ENCODE measurements around the gene ANKRD34A. TPM values are rescaled to one million over a fixed set of nuclear protein-coding genes. Genes with fewer than 3 reads are reported as not detected.

Gene ANKRD34A
- total RNA-seq (2014; rRNA removed; shearing (Covaris generic)): 0.20 and 1.9 TPM in 2 replicates

DNA sequence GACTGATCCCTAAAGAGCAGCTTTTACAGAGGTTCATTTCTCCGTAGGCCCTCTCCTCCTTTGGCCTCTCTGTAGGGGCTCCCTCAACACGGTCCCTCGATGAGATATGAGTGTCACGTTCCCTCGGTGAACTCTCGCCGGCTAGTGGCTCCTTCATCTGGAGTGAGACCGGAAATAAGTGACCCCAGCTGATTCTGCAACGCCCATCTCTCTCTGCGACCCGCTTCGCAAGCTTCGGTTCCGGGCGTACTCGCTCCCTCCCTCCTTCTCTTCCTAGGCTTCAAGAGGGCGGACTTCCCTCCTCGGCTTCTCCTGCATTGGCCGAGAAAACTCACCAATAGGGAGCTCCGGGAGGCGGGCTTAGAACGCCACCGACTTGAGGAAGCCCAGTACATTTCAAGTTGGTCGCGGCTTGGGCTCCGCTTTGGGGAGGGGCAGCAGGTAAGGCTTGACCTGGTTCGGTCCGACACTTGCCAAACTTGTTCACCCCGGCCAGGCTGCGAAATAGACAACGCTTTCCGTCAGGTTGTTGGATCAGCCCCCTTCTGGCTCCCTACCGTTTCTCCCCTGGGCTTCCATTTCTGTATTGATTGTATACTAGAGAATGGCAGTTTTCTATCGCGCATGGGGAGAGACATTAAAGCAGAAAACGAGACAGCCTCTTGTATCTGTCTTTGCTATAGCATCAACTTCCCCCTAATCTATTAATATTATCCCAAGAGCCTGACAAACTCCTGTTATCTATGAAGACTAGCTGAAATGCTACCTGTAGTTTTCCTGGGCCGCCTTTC lies at the start of gene ANKRD34A, which contains the start of gene POLR3GL:
Gene ANKRD34A (minus strand): TSS at position 248 of the 791 bp plus-strand sequence. CDS start 2,816 bp downstream, outside the sequence.
Gene POLR3GL (plus strand): TSS at position 363 of the 791 bp plus-strand sequence. CDS start 10,176 bp downstream, outside the sequence.
- DNase-seq (ENCODE audit: low spot score): peak; percentile 93

DNA sequence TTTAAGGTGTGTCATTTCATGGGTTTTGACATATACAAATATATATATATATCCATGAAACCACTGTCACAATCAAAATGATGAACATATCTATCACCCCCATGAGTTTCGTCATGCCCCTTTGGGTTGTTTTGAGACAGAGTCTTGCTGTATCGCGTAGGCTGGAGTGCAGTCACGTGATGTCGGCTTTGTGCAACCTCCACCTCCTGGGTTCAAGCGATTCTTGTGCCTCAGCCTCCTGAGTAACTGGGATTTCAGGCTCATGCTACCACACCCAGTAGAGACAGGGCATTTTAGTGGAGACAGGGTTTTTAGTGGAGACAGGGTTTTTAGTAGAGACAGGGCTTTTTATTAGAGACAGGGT lies 49.2 kb upstream of the ANKRD34A start:
- no peak for DNase-seq (ENCODE audit: low spot score)

DNA sequence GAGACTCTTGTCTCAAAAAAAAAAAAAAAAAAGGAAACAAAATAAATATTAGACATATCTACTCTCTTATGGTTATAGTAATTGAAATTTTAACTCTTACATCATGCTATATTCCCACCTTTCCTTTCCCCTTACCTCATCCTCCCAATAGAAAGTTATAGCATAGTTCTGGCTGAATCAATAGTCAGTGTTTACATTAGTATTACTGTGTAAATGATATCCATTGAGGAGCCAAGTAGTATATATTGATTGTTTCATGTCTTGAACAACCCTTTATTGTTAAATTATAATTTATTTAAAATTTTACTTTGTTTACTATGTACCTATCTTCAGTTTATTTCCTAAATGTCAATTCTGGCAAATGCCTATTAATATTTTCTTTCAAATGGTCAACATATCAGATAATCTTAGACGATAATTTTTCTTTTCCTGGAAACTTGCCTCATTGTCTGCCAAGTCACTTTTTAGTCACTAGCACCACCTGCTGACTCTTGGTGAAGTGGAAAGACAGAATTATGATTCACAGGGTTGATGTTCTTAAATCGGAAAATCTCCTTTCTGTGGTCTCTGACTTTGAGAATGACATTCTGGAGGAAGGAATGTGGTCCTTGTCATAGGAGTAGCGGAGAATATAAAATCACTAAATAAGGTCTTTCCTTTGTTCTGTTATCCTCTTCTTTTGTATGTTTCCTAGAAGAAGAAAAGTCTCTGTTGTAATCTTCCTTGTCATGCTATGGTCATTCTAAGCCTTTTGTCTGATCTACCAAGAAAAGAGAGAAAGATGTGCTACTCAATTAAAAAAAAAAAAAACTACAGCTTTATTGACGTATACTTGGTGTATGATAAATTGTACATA lies 48.6 kb upstream of the ANKRD34A start:
- peak; percentile 92 for DNase-seq (ENCODE audit: low spot score)

DNA sequence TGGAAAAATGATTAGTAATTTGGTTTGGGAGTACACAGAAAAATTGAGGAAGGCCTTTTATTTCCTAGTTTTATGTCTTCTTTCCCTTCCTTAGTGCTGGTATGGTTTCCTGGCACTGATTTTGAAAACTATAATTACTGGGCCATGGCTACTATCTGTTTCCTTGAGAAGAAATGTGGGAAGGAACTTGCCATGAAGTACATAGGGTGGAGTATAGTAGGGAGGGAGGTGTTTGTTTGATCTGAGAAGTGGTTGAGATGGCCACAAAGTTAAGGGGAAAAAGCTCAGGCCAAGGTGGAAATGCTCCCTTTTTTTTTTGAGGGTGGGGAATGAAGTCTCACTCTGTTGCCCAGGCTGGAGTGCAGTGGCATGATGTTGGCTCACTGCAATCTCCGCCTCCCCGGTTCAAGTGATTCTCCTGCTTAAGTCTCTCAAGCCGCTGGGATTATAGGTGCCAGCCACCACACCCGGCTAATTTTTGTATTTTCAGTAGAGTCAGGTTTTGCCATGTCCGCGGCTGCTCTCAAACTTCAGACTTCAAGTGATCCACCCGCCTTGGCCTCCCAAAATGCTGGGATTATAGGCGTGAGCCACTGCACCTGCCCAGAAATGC lies 45.9 kb upstream of the ANKRD34A start:
- peak; percentile 47 for DNase-seq (ENCODE audit: low spot score)

DNA sequence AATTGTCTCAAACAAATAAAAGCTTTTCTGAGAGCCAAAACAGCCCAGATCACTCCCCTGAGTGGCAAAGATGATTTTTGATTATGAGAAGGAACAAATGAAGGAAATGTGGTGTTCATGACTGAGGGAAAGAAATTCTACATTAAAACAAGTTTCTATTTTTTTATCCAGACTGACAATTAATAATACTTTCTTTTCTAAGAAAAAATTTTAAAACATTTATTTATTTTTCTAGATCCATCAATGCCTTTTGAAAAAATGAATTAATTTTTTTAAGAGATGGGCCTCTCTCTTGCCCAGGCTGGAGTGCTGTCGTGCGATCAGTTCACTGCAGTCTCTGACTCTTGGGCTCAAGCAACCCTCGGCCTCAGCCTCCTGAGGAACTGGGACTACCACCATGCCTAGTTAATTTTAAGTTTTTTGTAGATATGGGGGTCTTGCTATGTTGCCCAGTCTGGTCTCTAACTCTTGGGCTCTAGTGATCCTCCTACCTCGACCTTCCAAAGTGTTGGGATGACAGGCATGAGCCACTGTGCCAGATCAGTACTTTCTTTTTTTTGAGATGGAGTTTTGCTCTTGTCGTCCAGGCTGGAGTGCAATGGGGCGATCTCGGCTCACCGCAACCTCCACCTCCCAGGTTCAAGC lies 43.2 kb upstream of the ANKRD34A start:
- no peak for DNase-seq (ENCODE audit: low spot score)

DNA sequence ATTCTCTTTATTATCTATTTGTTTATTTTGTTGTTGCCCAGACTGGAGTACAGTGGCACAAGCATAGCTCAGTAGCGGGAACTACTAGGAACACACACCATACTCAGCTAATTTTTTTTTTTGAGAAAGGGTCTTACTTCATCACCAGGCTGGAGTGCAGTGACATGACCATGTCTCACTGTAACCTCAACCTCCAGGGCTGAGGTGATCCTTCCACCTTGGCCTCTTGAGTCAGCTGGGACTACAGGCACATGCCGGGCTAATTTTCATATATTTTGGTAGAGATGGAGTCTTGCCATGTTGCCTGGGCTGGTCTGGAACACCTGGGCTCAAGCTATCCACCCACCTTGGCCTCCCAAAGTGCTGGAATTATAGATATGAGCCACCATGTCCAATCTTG lies 37.3 kb upstream of the ANKRD34A start:
- DNase-seq (ENCODE audit: low spot score): no peak

DNA sequence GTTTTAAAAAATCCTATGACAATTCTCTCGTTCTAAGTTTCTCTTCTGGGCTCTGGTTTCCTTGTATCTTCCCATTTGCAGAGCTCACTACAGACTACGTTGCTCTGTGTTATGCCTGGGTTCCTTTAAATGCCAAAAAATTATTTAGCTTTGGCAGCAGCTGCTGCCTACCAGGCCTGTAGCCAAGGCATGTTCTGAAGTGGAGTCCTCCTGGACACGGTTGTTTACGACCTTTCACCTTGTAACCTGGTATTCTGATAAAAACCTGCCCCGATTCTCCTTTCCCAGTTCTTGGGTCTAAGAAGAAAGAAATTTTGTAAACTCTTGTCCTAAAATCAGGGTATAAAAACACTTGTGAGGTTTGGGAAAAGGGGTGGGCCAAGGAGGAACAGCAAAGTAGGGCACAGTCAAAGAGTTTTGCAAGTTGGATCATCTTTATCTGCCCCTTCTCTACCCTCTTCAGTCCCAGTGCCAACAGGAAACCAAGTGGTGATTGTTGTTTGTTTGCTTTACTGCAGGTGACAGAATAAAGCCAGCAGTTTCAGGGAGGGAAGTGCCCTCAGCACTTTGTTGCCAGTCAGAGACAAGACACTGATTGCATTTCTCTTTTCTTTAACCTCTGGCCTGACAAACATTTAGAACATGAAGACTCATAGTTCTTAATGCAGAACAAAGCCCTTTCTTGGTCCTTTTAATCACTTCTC lies 35.1 kb upstream of the ANKRD34A start:
- peak; percentile 62 for DNase-seq (ENCODE audit: low spot score)

DNA sequence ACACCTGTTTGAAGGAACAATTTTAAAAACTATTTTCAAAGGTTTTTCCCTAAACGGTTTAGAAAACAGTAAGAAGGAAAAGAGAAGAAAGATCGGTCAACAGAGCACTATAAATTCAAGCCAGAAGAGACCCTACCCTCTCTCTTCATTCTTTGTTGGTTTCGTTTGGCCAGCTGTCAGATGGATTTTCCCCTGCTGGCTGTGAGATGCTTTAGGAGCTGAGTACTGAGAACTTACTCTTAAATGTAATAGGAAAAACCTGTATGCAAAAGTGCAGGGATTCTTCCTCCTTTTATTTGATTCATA lies 33.3 kb upstream of the ANKRD34A start:
- DNase-seq (ENCODE audit: low spot score): no peak

DNA sequence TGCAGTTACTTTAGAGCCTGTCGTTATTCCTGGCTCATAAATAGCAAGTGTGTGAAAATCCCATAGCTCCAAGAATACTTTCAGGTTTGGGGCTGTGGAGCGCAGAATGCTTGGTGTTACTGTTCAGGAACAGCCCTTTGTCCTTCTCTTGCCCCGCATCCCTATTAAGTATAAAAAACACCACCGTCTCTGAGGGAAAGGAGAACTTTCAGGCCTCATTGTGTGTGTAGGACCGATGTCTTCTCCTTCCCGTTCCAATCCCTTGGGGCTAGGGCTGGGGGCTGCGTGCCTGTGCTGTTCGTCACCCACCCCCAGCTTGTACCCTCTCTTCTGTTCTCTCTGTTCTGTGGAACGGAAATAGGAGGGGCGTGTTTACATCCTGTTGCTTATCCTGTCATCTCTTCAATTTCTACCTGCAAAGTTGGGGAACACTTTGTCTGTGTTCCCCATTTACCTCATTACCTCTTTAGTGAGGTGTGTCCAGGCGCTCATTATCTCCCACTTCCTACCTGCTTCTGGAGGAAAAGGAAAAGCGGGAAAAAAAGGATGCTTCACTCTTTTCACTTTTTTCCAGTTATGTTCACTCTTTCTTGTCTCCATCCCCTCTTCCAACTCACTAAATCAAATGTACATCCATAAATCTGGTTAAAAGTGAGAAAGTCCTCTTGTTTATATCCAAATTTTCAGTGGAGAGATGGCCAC lies 32.8 kb upstream of the ANKRD34A start:
- peak; percentile 64 for DNase-seq (ENCODE audit: low spot score)

DNA sequence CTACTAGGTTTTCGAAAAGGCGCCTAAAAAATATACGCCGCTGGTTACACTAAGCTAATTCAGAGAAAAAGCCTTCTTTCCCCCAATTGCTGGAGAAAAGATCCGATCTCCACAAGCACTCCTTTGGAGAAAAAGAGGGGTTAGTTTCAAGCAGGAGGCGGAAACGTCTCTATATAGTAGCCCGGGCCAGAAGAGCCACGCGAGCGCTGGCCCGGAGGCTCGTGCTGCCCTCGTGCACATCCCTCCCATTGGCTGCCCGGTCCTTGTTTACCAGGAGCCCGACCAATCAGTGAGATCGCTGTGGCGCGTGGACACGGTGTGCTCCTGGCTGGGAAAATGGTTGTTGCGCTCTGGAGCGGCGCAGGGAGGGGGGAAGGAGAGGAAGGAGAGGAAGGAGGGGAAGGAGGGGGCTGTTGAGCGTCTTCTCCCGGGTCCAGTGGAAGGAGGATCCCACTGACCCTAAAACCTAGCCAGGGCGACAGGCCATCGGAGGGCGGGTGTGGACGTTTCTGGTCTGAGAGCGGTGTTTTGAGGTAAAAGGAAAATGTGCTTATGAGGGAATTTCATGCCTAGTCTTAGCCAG lies 32.1 kb upstream of the ANKRD34A start, which contains the start of gene TXNIP:
Gene TXNIP (minus strand): TSS at position 147 of the 583 bp plus-strand sequence. CDS start 313 bp downstream, outside the sequence.
- peak; percentile 96 for DNase-seq (ENCODE audit: low spot score)

DNA sequence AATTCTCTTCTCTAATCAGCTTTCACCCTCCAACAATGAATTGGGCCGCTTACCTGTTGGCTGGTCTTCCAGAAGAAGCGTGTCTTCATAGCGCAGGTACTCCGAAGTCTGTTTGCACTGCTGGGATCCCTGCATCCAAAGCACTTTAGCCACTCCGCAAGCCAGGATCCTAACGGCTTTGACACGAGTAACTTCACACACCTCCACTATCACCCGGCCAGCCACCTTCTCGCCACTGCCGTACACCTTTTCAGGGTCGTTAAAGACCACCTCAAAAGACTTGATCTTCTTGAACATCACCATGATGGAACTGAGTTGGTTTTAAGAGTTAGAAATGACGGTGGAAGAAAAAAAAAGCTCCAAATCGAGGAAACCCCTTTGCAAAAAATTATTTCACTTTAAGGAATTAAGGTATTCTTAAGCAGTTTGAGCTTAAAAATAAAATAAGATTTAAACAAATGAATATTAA lies 31.6 kb upstream of the ANKRD34A start:
- DNase-seq (ENCODE audit: low spot score): peak; percentile 46

DNA sequence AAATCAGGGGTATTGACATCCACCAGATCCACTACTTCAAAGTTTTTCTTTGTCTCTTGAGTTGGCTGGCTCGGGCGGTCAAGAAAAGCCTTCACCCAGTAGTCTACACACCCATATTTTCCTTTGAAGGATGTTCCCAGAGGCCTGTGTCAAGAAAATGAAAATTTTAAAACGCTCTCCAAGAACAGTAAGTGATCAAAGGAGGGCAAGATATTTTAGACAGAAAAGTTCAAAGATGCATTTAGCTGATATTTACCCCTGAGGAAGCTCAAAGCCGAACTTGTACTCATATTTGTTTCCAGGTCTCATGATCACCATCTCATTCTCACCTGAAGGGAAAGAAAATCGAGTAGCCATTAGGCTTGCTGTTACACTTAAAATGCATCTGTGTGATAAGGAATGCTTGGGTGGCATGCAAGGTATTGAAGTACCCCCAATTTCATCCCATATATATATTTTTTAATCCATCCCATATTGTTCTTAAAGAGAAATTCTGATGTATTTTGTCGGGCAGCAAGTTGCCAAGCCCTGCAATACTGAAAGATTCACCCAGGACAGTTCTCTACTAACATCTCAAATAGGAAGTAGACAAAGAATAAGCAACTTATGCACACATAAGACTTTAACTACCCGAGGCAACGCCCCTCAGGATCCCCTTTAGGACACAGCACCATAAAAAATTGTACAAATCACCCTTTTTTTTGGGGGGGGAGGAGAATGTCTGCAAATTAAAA lies 30.9 kb upstream of the ANKRD34A start:
- no peak for DNase-seq (ENCODE audit: low spot score)

DNA sequence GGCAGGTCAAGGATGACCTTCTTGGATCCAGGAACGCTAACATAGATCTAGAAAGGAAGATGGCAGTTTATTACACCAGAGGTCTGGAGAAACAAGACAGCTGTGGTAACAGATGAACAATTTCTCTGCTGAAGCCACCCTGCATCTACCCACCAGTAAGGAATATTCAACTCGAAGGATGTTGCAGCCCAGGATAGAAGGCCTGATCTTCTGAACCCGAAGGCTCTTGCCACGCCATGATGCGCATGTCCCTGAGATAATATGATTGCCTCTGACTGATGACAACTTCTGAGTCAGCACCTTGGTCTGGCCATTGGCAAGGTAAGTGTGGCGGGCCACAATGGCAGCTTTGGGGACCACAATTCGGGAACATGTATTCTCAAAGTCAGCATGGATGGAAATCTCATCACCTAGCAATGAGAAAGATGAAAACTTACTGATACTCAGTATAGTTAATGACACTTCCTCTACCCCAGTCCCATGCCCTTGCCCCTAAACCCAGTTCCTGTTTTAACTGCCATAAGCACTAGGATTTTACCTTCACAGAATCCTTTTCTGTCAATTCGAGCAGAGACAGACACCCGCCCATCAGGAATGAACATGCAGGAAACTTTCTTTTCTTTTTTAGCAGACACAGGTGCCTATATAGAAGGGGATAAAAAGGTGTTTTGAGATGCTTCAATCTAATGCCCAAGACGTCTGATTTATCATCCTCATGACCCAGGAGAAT lies 30.2 kb upstream of the ANKRD34A start:
- DNase-seq (ENCODE audit: low spot score): no peak

DNA sequence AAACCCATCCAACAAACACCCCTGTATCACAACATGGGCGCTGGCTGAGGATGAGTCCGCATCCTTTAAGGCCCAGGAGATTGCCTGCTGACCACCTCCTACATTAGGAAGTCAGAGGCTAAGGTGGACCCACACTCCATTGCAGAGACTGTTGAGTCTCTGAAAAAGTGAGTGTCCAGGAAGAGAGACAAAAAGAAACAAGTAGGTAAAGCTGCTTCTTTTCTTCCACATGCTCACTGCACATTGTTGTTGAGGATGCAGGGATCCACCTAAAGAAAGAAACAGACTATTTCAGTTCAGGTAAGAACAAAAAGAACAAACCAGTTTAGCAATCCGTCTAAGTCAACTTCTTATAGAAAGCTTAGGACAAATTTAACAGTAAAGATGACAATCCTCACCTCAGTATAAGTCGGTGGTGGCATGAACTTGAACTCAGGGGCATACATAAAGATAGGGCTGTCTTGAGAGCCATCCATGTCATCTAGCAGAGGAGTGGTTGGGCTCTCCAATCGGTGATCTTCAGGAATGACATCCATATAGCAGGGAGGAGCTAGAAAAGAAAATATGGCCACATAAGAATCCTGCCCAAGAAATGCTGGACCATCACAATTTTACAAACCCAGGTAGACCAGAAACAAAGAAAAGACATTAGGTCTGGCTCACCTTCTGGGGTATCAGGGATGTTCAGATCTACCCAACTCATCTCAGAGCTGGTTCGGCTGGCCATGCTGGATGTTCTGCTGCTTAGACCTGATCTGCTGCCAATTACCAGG lies 29.4 kb upstream of the ANKRD34A start:
- no peak for DNase-seq (ENCODE audit: low spot score)

DNA sequence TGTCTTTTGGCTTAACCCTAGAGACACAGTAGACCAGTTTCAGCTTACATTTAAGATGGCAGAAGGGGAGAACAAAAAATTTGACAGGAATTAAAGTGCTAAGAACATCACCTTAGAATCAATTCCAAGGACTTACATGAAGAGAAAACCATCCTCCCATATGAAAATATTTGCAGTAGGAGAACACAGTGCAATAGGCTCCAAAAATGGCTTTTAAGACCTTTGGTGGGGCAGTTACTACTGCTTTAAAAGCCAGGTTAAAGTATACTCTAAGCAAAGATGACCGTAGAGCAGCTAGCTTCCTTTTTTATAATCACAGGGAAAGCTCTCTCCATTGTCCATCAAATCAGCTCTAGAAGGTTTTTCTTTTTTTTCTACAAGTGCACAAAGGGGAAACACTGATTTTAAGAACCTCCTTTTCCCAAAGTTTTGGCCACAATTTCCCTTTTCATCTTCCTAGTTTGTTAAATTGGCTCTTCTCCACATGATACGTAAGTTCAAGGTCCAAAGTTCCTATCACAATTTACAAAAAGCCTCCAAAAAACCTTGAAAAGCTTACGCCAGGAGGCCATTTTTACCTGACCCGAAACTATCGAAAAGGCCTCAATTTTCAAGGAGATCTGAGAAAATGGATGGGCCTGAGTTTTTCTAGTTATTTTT lies 28.7 kb upstream of the ANKRD34A start:
- DNase-seq (ENCODE audit: low spot score): no peak

DNA sequence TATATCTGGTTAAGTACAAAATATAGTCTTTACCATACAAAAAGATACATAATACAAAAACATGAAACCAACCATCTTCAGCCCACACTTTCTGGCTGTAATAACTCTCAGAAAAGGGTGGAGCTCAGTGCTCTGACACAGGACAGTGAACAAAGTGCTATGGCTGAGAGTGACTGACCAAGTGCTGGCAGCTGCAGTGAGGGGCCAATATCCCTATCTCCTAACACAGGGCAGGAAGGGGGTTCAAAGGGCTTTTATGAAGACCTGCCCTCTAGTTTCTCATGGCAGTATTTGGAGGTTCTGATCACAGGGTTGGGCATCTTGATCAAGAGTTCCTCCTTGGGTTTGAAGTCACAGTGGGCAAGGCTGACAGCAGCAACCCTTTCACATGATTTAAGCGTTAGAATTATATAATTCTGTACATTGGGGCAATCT lies 28.1 kb upstream of the ANKRD34A start:
- no peak for DNase-seq (ENCODE audit: low spot score)

Measured in HT-29 (cell line).